GM06990 (cell line): ENCODE results near the gene RALGPS1.

Source experiments
- DNase-seq: peaks from one replicate; pipeline ENCODE4 v3.0.0-alpha.2; 2011; ENCODE audit not compliant: insufficient read length; ENCODE audit errors: extremely low read depth
- H3K27me3 ChIP-seq: replicated peaks from 2 replicates; pipeline ENCODE4 v1.6.0; 2011; ENCODE audit warnings: low read length; ENCODE audit not compliant: control insufficient read depth, insufficient read depth
- H3K36me3 ChIP-seq: 2 replicates; pipeline ENCODE4 v1.5.1; 2011; ENCODE audit warnings: low read length; ENCODE audit not compliant: control insufficient read depth, insufficient read depth
- H3K4me3 ChIP-seq: replicated peaks from 2 replicates; pipeline ENCODE4 v1.5.1; 2011; ENCODE audit warnings: low read depth, mild to moderate bottlenecking, control low read depth, low read length
- CTCF ChIP-seq: IDR thresholded peaks from 2 replicates; pipeline ENCODE4 v1.5.1; 2011; ENCODE audit warnings: low read length, control low read depth, mild to moderate bottlenecking, inconsistent platforms; ENCODE audit not compliant: insufficient read depth, poor library complexity, severe bottlenecking

Gene RALGPS1

GRCh38 chr9:127166651-127167524 lies 252.3 kb downstream of the RALGPS1 start:
- DNase-seq = peak; percentile 91
- no peaks in the 10 kb centered on the region for H3K36me3 ChIP-seq
- no peak overlapping the region for H3K4me3 ChIP-seq

GRCh38 chr9:127167560-127168326 lies 253.2 kb downstream of the RALGPS1 start:
- TF ChIP-seq CTCF = no peak

More at GRCh38 chr9:127166651-127167524, 252.3 kb downstream of the RALGPS1 start:
- no peak for TF ChIP-seq CTCF
- H3K27me3 ChIP-seq = no peaks in the 10 kb centered on the region

GRCh38 chr9:127168756-127169574 lies 254.4 kb downstream of the RALGPS1 start:
- DNase-seq = no peak
- H3K4me3 ChIP-seq = no peak overlapping the region
- H3K36me3 ChIP-seq = no peaks in the 10 kb centered on the region
- no peak for TF ChIP-seq CTCF
- no peaks in the 10 kb centered on the region for H3K27me3 ChIP-seq

More at GRCh38 chr9:127167560-127168326, 253.2 kb downstream of the RALGPS1 start:
- Histone ChIP-seq H3K4me3 (no peak overlapping the region), H3K27me3 (no peaks in the 10 kb centered on the region), H3K36me3 (no peaks in the 10 kb centered on the region)
- DNase-seq = no peak

- Histone ChIP-seq H3K36me3 (no peaks in the 10 kb centered on the region), H3K27me3 (no peaks in the 10 kb centered on the region), H3K4me3 (no peak overlapping the region)
- no peak for DNase-seq
- no peak for TF ChIP-seq CTCF
Observed at GRCh38 chr9:127169575-127169883, 254.9 kb downstream of the RALGPS1 start.

- no peak for DNase-seq
- Histone ChIP-seq H3K36me3 (no peaks in the 10 kb centered on the region), H3K27me3 (no peaks in the 10 kb centered on the region), H3K4me3 (no peak overlapping the region)
- TF ChIP-seq CTCF = no peak
Observed at GRCh38 chr9:127170103-127170502, 255.5 kb downstream of the RALGPS1 start.
